K562 (cell line): ENCODE results near the gene TRNP1.

Experiments used
- CCAR2 ChIP-seq: fragments of 200-400 bp; formaldehyde crosslinking; IDR thresholded peaks from 2 replicates; pipeline ENCODE4 v1.6.1; 2017; ENCODE audit warnings: mild to moderate bottlenecking, low read depth, low read length
- CHD1 ChIP-seq: fragments of 200-600 bp; sonication (generic); IDR thresholded peaks from one replicate; pipeline ENCODE4 v1.6.1; 2012; ENCODE audit warnings: mild to moderate bottlenecking, moderate library complexity, low read length, inconsistent platforms
- E2F3 ChIP-seq: fragments of 250-450 bp; sonication (Bioruptor Pico); IDR thresholded peaks from 2 replicates; pipeline ENCODE4 v1.4.0; 2020; ENCODE audit warnings: mild to moderate bottlenecking
- ELK1 ChIP-seq: sonication (generic); formaldehyde crosslinking; IDR thresholded peaks from 2 replicates; pipeline ENCODE4 v1.8.1; 2022; ENCODE audit warnings: missing genetic modification reagents
- MCM5 ChIP-seq: fragments of 450-650 bp; IDR thresholded peaks from 2 replicates; pipeline ENCODE4 v1.6.1; 2016; ENCODE audit warnings: low read depth
- SIN3A ChIP-seq, 2 experiments: fragments of 150-350 bp in 1 of 2; IDR thresholded peaks; 2 replicates each; pipeline ENCODE4 v1.6.1; 2011 to 2016; ENCODE audit warnings: borderline replicate concordance in 2 of 2, low read depth in 2 of 2, low read length in 2 of 2, mild to moderate bottlenecking in 2 of 2, moderate library complexity in 2 of 2; ENCODE audit not compliant: control insufficient read depth in 1 of 2
- YY1 ChIP-seq, 3 experiments: IDR thresholded peaks; 2 replicates each; pipeline ENCODE4 v1.6.1; 2011; ENCODE audit warnings: low read length in 2 of 3, mild to moderate bottlenecking in 2 of 3, moderate library complexity in 2 of 3, borderline replicate concordance in 1 of 3, control low read depth in 1 of 3, low read depth in 1 of 3; ENCODE audit not compliant: insufficient read depth in 3 of 3, insufficient replicate concordance in 2 of 3, control insufficient read depth in 1 of 3, insufficient read length in 1 of 3; ENCODE audit errors: extremely low read depth in 1 of 3
- ZNF644 ChIP-seq: fragments of 200-800 bp; sonication (Bioruptor generic); IDR thresholded peaks from 2 replicates; pipeline ENCODE4 v1.6.1; 2016; ENCODE audit warnings: low read depth, missing genetic modification characterization, missing compliant biosample characterization
- TF ChIP-seq, protein P1 (sequence below): sonication (generic); formaldehyde crosslinking; IDR thresholded peaks from 2 replicates; pipeline ENCODE4 v1.8.0; 2022; ENCODE audit warnings: missing genetic modification reagents, mild to moderate bottlenecking, borderline replicate concordance

DNA sequence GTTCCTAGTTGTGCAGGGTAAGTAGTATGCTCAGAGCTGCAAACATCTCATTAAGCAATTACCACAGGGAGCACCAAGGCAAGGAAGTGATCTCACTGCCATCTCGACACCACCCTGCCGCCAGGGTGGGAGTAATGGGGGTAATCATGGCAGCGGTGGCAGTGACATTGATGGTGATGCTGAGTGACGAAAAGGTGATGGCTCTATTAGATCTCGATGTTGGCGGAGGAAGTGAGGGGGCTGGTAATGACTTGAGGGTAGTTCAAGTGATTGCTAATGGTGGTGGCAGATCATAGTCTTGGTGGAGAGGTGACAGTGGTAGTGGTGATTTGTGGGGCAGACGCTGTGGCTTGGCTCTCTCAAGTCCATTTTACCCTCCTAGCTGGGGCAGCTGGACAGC lies 44.5 kb downstream of the TRNP1 start:
- TF ChIP-seq CCAR2: no peak
- no peak for TF ChIP-seq YY1 (IDR thresholded peaks at IDR 0.05; ENCODE audit: borderline replicate concordance in 1 of 3, control insufficient read depth in 1 of 3, extremely low read depth in 1 of 3, insufficient read depth in 3 of 3, insufficient read length in 1 of 3, insufficient replicate concordance in 2 of 3, low read depth in 1 of 3, low read length in 2 of 3)
- TF ChIP-seq E2F3 (CRISPR knock-in tag): no peak
- no peak for TF ChIP-seq SIN3A (IDR thresholded peaks at IDR 0.05; ENCODE audit: borderline replicate concordance in 2 of 2, control insufficient read depth in 1 of 2, low read depth in 2 of 2, low read length in 2 of 2)
- no peak for TF ChIP-seq ZNF644 (tag)
- TF ChIP-seq ELK1 (CRISPR knock-in tag): no peak
- TF ChIP-seq, protein P1, sequence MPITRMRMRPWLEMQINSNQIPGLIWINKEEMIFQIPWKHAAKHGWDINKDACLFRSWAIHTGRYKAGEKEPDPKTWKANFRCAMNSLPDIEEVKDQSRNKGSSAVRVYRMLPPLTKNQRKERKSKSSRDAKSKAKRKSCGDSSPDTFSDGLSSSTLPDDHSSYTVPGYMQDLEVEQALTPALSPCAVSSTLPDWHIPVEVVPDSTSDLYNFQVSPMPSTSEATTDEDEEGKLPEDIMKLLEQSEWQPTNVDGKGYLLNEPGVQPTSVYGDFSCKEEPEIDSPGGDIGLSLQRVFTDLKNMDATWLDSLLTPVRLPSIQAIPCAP (CRISPR knock-in tag): no peak
- no peak for TF ChIP-seq MCM5
- no peak for TF ChIP-seq CHD1
